Measurements from ENCODE around the gene MECR. TPM values are rescaled to one million over a fixed set of nuclear protein-coding genes. Genes with fewer than 3 reads are reported as not detected.

Gene MECR
- total RNA-seq, 2 donors from 2014 or later: 12.9 to 21.8 TPM

GRCh38 chr1:29176576-29176975 is 54.2 kb downstream of the MECR start:
- Histone ChIP-seq H3K27me3 (no peaks in the 10 kb centered on the region), H3K36me3 (no peaks in the 10 kb centered on the region), H3K9ac (ENCODE audit: low read depth in 2 of 2, low read length in 2 of 2) (no peak overlapping the region), H3K4me1 (peaks cover 19% of the 10 kb centered on the region), H3K4me3 (no peak overlapping the region), H3K27ac (no peak overlapping the region), H3K9me3 (no peaks in the 10 kb centered on the region)
- TF ChIP-seq CTCF (IDR thresholded peaks at IDR 0.05): no peak
- DNase-seq: no peak
- intact Hi-C loops (cut with DNase I): loop anchor here (10.0 kb wide), 1 partner anchor 52 kb away; the partner anchor contains the start of gene TMEM200B

DNA sequence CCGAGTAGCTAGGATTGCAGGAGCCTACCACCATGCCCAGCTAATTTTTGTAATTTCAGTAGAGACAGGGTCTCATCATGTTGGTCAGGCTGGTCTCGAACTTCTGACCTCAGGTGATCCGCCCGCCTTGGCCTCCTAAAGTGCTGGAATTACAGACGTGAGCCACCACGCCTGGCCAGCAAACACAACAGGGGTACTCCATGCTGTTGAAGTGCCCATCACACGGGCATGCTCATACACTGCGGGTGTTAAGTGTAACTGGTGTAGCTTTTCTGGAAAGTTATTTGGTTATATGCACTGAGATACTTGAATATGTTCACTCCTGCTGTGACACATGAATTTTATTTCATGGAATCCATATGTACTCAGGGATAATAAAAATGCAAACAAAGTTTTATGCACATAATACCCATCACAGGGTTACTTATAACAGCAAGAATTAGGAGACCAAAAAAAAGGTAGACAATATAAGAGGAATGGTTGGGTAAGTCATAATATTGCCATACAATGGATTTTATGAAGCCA is 58.3 kb downstream of the MECR start:
- no peak for DNase-seq
- Histone ChIP-seq H3K9me3 (no peaks in the 10 kb centered on the region), H3K9ac (ENCODE audit: low read depth in 2 of 2, low read length in 2 of 2) (no peak overlapping the region), H3K27ac (no peak overlapping the region), H3K4me1 (no peaks in the 10 kb centered on the region), H3K36me3 (no peaks in the 10 kb centered on the region), H3K4me3 (no peak overlapping the region), H3K27me3 (no peaks in the 10 kb centered on the region)
- intact Hi-C loops (cut with DNase I): loop anchor here (10.0 kb wide), 1 partner anchor 48 kb away; the partner anchor contains the start of gene TMEM200B
- no peak for TF ChIP-seq CTCF (IDR thresholded peaks at IDR 0.05)

DNA sequence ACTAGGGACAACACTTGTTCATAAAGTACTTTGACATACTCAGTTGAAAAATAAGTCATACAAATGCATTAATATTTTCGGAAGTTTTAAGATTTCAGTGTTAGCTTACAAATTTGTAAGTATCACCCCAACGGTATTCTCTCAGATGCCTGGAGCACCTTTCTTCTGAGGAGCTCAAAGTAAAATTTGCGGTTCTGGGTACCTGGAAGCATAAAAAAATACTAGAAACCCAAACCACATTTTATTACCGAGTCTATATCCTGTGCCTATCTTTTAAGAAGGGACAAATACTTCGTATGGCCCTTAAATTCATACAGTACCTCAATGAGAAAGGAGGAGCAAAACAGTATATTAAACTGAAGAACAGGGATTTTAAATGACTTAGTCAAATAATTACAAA is 59.2 kb downstream of the MECR start:
- Histone ChIP-seq H3K27me3 (no peaks in the 10 kb centered on the region), H3K4me3 (no peak overlapping the region), H3K27ac (no peak overlapping the region), H3K9me3 (no peaks in the 10 kb centered on the region), H3K36me3 (no peaks in the 10 kb centered on the region), H3K9ac (ENCODE audit: low read depth in 2 of 2, low read length in 2 of 2) (no peak overlapping the region), H3K4me1 (no peaks in the 10 kb centered on the region)
- no peak for DNase-seq
- intact Hi-C loops (cut with DNase I): loop anchor here (10.0 kb wide), 1 partner anchor 47 kb away; the partner anchor contains the start of gene TMEM200B
- no peak for TF ChIP-seq CTCF (IDR thresholded peaks at IDR 0.05)

DNA sequence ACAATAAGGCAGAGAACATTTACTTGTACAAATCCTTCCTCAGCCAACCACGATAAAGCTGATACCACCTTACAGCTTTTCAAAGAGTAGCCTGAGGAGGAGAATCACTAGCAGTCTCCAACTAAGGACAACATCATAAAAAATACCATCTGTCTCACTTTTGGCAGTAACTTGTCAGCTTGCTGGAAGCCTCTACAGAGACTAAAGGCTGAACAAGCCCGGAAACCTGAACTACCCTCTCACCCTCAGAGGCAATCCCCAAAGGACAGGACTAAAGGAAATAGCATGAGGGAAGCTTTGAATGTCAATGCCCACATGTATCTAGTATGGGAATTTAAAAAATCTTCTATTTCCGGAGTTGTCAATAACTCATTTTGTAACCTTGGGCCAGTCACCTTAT is 59.6 kb downstream of the MECR start:
- Histone ChIP-seq H3K4me1 (no peaks in the 10 kb centered on the region), H3K27me3 (no peaks in the 10 kb centered on the region), H3K36me3 (no peaks in the 10 kb centered on the region), H3K27ac (no peak overlapping the region), H3K4me3 (no peak overlapping the region), H3K9me3 (no peaks in the 10 kb centered on the region), H3K9ac (ENCODE audit: low read depth in 2 of 2, low read length in 2 of 2) (no peak overlapping the region)
- intact Hi-C loops (cut with DNase I): loop anchor here (10.0 kb wide), 1 partner anchor 46 kb away; the partner anchor contains the start of gene TMEM200B
- no peak for TF ChIP-seq CTCF (IDR thresholded peaks at IDR 0.05)
- DNase-seq: no peak

DNA sequence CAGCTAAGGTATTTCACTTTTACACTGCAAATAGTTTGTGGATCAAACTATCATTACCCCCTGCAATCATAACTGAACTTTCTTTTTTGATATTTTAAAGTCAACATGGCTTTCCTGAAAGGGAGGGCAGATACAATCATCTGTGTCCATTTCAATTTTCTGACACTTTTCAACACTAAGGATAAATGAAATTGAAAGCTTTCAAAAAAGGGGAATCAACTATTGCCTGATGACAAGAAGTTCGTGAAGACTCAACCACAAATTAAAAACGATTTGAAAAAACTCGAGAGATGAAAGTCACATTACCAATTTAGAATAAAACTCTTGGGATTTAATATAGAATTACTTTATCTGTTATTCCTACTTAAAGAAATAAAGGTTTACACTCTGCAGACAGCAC is 60.8 kb downstream of the MECR start:
- H3K9me3 ChIP-seq: no peaks in the 10 kb centered on the region
- intact Hi-C loops (cut with DNase I): loop anchor here (10.0 kb wide), 1 partner anchor 45 kb away; the partner anchor contains the start of gene TMEM200B
- DNase-seq: no peak
- H3K9ac ChIP-seq (ENCODE audit: low read depth in 2 of 2, low read length in 2 of 2): no peak overlapping the region
- TF ChIP-seq CTCF (IDR thresholded peaks at IDR 0.05): no peak
- no peak overlapping the region for H3K4me3 ChIP-seq
- H3K27me3 ChIP-seq: no peaks in the 10 kb centered on the region
- H3K27ac ChIP-seq: no peak overlapping the region
- no peaks in the 10 kb centered on the region for H3K36me3 ChIP-seq
- H3K4me1 ChIP-seq: no peaks in the 10 kb centered on the region

Measured in colonic mucosa (tissue), 4 donors.